ENCODE measurements around the gene HRH1. TPM values are rescaled to one million over a fixed set of nuclear protein-coding genes. Genes with fewer than 3 reads are reported as not detected.

Gene HRH1
- total RNA-seq, 1 experiment from 2014 or later: 1.3 TPM

DNA sequence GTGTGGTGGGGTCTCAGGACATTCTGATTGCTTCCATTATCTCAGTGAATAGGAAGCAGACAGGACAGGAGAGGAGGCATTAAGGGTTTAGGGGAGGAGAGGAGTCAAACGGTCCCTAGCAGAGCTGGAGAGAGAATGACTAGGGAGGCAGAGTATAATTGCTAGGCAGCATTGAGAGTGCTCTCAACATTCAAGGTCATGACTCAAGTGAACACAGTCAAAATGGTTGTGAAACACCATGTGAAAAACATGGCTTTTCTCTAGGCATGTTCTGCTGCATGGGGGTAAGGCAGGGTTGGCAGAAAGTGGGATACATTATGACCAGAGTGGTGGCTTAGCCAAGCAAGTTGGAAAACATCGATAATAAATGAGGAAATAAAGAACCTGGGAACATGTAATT is 19.5 kb upstream of the HRH1 start:
- intact Hi-C loops (cut with micrococcal nuclease; ENCODE audit: unreplicated experiment): no loop called here
- H3K9me3 ChIP-seq: no peaks in the 10 kb centered on the region
- POLR2A ChIA-PET: no interaction called here
- TF ChIP-seq, protein P1, sequence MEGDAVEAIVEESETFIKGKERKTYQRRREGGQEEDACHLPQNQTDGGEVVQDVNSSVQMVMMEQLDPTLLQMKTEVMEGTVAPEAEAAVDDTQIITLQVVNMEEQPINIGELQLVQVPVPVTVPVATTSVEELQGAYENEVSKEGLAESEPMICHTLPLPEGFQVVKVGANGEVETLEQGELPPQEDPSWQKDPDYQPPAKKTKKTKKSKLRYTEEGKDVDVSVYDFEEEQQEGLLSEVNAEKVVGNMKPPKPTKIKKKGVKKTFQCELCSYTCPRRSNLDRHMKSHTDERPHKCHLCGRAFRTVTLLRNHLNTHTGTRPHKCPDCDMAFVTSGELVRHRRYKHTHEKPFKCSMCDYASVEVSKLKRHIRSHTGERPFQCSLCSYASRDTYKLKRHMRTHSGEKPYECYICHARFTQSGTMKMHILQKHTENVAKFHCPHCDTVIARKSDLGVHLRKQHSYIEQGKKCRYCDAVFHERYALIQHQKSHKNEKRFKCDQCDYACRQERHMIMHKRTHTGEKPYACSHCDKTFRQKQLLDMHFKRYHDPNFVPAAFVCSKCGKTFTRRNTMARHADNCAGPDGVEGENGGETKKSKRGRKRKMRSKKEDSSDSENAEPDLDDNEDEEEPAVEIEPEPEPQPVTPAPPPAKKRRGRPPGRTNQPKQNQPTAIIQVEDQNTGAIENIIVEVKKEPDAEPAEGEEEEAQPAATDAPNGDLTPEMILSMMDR (IDR thresholded peaks at IDR 0.05; ENCODE audit: insufficient read depth in 1 of 2, low read depth in 1 of 2, low read length in 1 of 2, severe bottlenecking in 1 of 2, unreplicated experiment in 1 of 2): no peak
- peaks cover 5% of the 10 kb centered on the region for H3K27me3 Mint-ChIP-seq (ENCODE audit: insufficient read depth, unreplicated experiment)
- H3K27me3 ChIP-seq (replicated peaks; ENCODE audit: control insufficient read depth, insufficient read depth, low read length): no peaks in the 10 kb centered on the region
- DNase-seq: no peak
- BruUV-seq (replicated peaks): no TSS peak
- CTCF ChIA-PET: no interaction called here
- no peaks in the 10 kb centered on the region for H3K36me3 ChIP-seq (ENCODE audit: control insufficient read depth, insufficient read depth, low read length)
- no peak overlapping the region for H3K4me3 Mint-ChIP-seq (ENCODE audit: unreplicated experiment)
- peaks cover 5% of the 10 kb centered on the region for H3K36me3 Mint-ChIP-seq (ENCODE audit: insufficient read depth, unreplicated experiment)
- H3K4me1 Mint-ChIP-seq (ENCODE audit: low read depth, unreplicated experiment): no peaks in the 10 kb centered on the region
- no peak overlapping the region for H3K27ac Mint-ChIP-seq (ENCODE audit: unreplicated experiment)
- H3K9me3 Mint-ChIP-seq (ENCODE audit: unreplicated experiment): no peaks in the 10 kb centered on the region
- no peaks in the 10 kb centered on the region for H3K4me1 ChIP-seq
- no peak overlapping the region for H3K4me3 ChIP-seq (ENCODE audit: low read depth, low read length)

DNA sequence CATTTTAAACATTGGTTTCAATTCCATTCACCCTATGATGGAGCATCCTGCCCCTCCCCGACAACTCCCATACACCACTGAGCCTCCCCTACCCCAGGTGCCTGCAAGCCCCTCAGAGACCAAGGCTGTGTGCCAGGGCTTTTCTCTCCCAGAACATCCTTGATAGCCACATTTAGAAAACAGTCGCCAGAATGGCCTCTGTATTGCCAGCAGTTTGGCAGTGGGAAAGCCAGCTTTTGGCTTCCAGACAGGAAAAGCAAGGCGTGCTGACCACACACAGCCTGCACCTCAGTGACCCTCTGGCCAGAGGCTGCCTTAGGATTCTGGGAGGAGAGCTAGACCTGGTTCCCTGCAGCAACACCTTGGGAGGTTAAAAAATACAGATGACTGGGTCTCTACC is 18.2 kb upstream of the HRH1 start:
- intact Hi-C loops (cut with micrococcal nuclease; ENCODE audit: unreplicated experiment): no loop called here
- Histone ChIP-seq H3K27me3 (replicated peaks; ENCODE audit: control insufficient read depth, insufficient read depth, low read length) (no peaks in the 10 kb centered on the region), H3K36me3 (ENCODE audit: control insufficient read depth, insufficient read depth, low read length) (no peaks in the 10 kb centered on the region), H3K9me3 (no peaks in the 10 kb centered on the region), H3K4me3 (ENCODE audit: low read depth, low read length) (no peak overlapping the region), H3K4me1 (no peaks in the 10 kb centered on the region; the same call in 1 of the 2 replicates)
- no peaks in the 10 kb centered on the region for H3K9me3 Mint-ChIP-seq (ENCODE audit: unreplicated experiment)
- ChIA-PET CTCF (interaction anchor here (0.8 kb wide), 1 partner anchor 199 kb away, joined by 3 read pairs; no protein-coding TSS in a partner anchor), POLR2A (no interaction called here)
- no peaks in the 10 kb centered on the region for H3K4me1 Mint-ChIP-seq (ENCODE audit: low read depth, unreplicated experiment)
- no peak overlapping the region for H3K4me3 Mint-ChIP-seq (ENCODE audit: unreplicated experiment)
- no peak overlapping the region for H3K27ac Mint-ChIP-seq (ENCODE audit: unreplicated experiment)
- peaks cover 2% of the 10 kb centered on the region for H3K27me3 Mint-ChIP-seq (ENCODE audit: insufficient read depth, unreplicated experiment)
- TF ChIP-seq, protein P1 (IDR thresholded peaks at IDR 0.05; ENCODE audit: insufficient read depth in 1 of 2, low read depth in 1 of 2, low read length in 1 of 2, severe bottlenecking in 1 of 2, unreplicated experiment in 1 of 2): no peak
- DNase-seq: no peak
- BruUV-seq (replicated peaks): no TSS peak
- peaks cover 5% of the 10 kb centered on the region for H3K36me3 Mint-ChIP-seq (ENCODE audit: insufficient read depth, unreplicated experiment)

GRCh38 chr3:11136830-11137626 is 17.3 kb upstream of the HRH1 start:
- ChIA-PET CTCF (interaction anchor here (0.8 kb wide), 1 partner anchor 198 kb away, joined by 3 read pairs; no protein-coding TSS in a partner anchor), POLR2A (no interaction called here)
- Mint-ChIP-seq H3K27me3 (ENCODE audit: insufficient read depth, unreplicated experiment) (peaks cover 2% of the 10 kb centered on the region), H3K36me3 (ENCODE audit: insufficient read depth, unreplicated experiment) (peaks cover 5% of the 10 kb centered on the region), H3K9me3 (ENCODE audit: unreplicated experiment) (no peaks in the 10 kb centered on the region), H3K27ac (ENCODE audit: unreplicated experiment) (no peak overlapping the region), H3K4me1 (ENCODE audit: low read depth, unreplicated experiment) (no peaks in the 10 kb centered on the region), H3K4me3 (ENCODE audit: unreplicated experiment) (peak overlapping the region; percentile 53)
- H3K4me1 ChIP-seq: no peaks in the 10 kb centered on the region; the same call in 1 of the 2 replicates
- H3K4me3 ChIP-seq (ENCODE audit: low read depth, low read length): no peak overlapping the region
- intact Hi-C loops (cut with micrococcal nuclease; ENCODE audit: unreplicated experiment): no loop called here
- peak; percentile 11 to 61 for DNase-seq
- TF ChIP-seq, protein P1 (IDR thresholded peaks at IDR 0.05; ENCODE audit: insufficient read depth in 1 of 2, low read depth in 1 of 2, low read length in 1 of 2, severe bottlenecking in 1 of 2, unreplicated experiment in 1 of 2): no peak
- H3K9me3 ChIP-seq: no peaks in the 10 kb centered on the region
- no peaks in the 10 kb centered on the region for H3K36me3 ChIP-seq (ENCODE audit: control insufficient read depth, insufficient read depth, low read length)
- no peaks in the 10 kb centered on the region for H3K27me3 ChIP-seq (replicated peaks; ENCODE audit: control insufficient read depth, insufficient read depth, low read length)
- BruUV-seq (replicated peaks): no TSS peak
